Measurements from ENCODE around the gene ZFR.

DNA sequence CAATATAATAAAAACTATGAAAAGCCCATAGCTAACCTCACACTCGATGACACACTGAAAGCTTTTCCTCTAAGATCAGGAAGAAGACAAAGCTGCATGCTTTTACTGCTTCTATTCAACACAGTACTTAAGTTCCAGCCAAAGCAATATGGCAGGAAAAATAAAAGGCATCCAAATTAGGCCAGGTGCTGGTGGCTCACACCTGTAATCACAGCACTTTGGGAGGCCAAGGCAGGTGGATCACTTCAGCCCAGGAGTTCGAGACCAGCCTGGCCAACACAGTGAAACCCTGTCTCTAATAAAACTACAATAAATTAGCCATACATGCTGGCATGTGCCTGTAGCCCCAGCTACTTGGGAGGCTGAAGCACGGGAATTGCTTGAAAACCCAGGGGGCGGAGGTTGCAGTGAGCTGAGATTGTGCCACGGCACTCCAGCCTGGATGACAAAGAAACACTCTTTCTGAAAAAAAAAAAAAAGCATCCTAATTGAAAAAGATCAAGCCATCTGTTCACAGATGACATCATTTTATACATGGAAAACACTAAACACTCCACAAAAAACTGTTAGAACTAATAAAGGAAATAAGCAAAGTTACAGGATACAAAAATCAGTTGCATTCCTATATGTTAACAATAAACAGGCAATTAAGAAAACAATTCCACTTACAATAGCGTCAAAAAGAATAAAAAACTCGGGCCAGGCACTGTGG is 17.9 kb downstream of the ZFR start:
- TF ChIP-seq, protein P1, sequence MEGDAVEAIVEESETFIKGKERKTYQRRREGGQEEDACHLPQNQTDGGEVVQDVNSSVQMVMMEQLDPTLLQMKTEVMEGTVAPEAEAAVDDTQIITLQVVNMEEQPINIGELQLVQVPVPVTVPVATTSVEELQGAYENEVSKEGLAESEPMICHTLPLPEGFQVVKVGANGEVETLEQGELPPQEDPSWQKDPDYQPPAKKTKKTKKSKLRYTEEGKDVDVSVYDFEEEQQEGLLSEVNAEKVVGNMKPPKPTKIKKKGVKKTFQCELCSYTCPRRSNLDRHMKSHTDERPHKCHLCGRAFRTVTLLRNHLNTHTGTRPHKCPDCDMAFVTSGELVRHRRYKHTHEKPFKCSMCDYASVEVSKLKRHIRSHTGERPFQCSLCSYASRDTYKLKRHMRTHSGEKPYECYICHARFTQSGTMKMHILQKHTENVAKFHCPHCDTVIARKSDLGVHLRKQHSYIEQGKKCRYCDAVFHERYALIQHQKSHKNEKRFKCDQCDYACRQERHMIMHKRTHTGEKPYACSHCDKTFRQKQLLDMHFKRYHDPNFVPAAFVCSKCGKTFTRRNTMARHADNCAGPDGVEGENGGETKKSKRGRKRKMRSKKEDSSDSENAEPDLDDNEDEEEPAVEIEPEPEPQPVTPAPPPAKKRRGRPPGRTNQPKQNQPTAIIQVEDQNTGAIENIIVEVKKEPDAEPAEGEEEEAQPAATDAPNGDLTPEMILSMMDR (IDR thresholded peaks at IDR 0.05) = no peak
- no peak for TF ChIP-seq POLR2A (IDR thresholded peaks at IDR 0.05)
